IMR-90 (cell line): Measurements from ENCODE around the gene RIPOR3. TPM values are rescaled to one million over a fixed set of nuclear protein-coding genes. Genes with fewer than 3 reads are reported as not detected.

Experiments used
- ATAC-seq: fragments of 200-7000 bp; cut with Tn5 transposase; 2 replicates; pipeline ENCODE4 v1.9.1; 2020; ENCODE audit warnings: low read depth, mild to moderate bottlenecking, moderate library complexity
- BruUV-seq: library from RNA; stranded (reverse); fragments of 400-500 nt; replicated peaks from 2 replicates; lab custom pipeline; 2021; lab: Mats Ljungman, UMichigan
- CTCF ChIA-PET: fragments of 300-600 bp; formaldehyde crosslinking; extraction: SDS; loops from one replicate; lab custom pipeline; 2021; ENCODE audit warnings: antibody characterized with exemption; lab: Yijun Ruan, JAX
- POLR2A ChIA-PET: fragments of 300-600 bp; sonication (Branson Sonifier 250); formaldehyde crosslinking; loops from one replicate; lab custom pipeline; 2022; ENCODE audit warnings: antibody characterized with exemption; ENCODE audit not compliant: unreplicated experiment; lab: Charles Lee
- DNase-seq: peaks from one replicate; pipeline ENCODE4 v3.0.0; 2013
- H2AFZ ChIP-seq: replicated peaks from 2 replicates; pipeline ENCODE3; 2013; ENCODE audit warnings: low read length, mild to moderate bottlenecking; ENCODE audit not compliant: poor library complexity
- H2AK5ac ChIP-seq: 2 replicates; pipeline ENCODE4 v1.6.1; 2013; ENCODE audit warnings: low read depth, low read length, inconsistent platforms
- H2AK9ac ChIP-seq: replicated peaks from 2 replicates; pipeline ENCODE3; 2013; ENCODE audit warnings: mild to moderate bottlenecking, low read depth, low read length, moderate library complexity; ENCODE audit not compliant: poor library complexity
- H2BK120ac ChIP-seq: 2 replicates; pipeline ENCODE4 v1.6.1; 2013; ENCODE audit warnings: low read depth, low read length, inconsistent platforms
- H2BK15ac ChIP-seq: 3 replicates; pipeline ENCODE4 v1.6.1; 2013; ENCODE audit warnings: low read depth, low read length, inconsistent platforms
- H2BK20ac ChIP-seq: 2 replicates; pipeline ENCODE4 v1.6.1; 2013; ENCODE audit warnings: low read depth, mild to moderate bottlenecking, inconsistent platforms, low read length, moderate library complexity
- H2BK5ac ChIP-seq: 2 replicates; pipeline ENCODE4 v1.6.1; 2013; ENCODE audit warnings: mild to moderate bottlenecking, low read depth, low read length, inconsistent platforms; ENCODE audit not compliant: poor library complexity, severe bottlenecking
- H3K14ac ChIP-seq: replicated peaks from 2 replicates; pipeline ENCODE4 v1.6.1; 2013; ENCODE audit warnings: low read depth, low read length, inconsistent platforms
- H3K18ac ChIP-seq: 2 replicates; pipeline ENCODE4 v1.6.1; 2013; ENCODE audit warnings: low read depth, low read length, control low read depth
- H3K23ac ChIP-seq: 2 replicates; pipeline ENCODE4 v1.6.1; 2013; ENCODE audit warnings: low read depth, low read length, inconsistent platforms
- H3K27ac ChIP-seq: 2 replicates; pipeline ENCODE4 v1.5.1; 2013; ENCODE audit warnings: mild to moderate bottlenecking, control low read depth, low read length; ENCODE audit not compliant: insufficient read depth
- H3K27me3 ChIP-seq: 2 replicates; pipeline ENCODE4 v1.6.1; 2013; ENCODE audit warnings: low read length; ENCODE audit not compliant: control insufficient read depth, insufficient read depth
- H3K36me3 ChIP-seq: 2 replicates; pipeline ENCODE4 v1.6.1; 2013; ENCODE audit warnings: low read length, mixed read lengths; ENCODE audit not compliant: control insufficient read depth, insufficient read depth
- H3K4ac ChIP-seq: 2 replicates; pipeline ENCODE4 v1.6.1; 2013; ENCODE audit warnings: low read depth, low read length, inconsistent platforms
- H3K4me1 ChIP-seq: 2 replicates; pipeline ENCODE4 v1.6.1; 2013; ENCODE audit warnings: low read length, mixed read lengths; ENCODE audit not compliant: control insufficient read depth, insufficient read depth
- H3K4me2 ChIP-seq: 2 replicates; pipeline ENCODE4 v1.6.1; 2013; ENCODE audit warnings: low read depth, mild to moderate bottlenecking, control low read depth, low read length, moderate library complexity
- H3K4me3 ChIP-seq: 2 replicates; pipeline ENCODE4 v1.5.1; 2013; ENCODE audit warnings: low read depth, mild to moderate bottlenecking, control low read depth, low read length, moderate library complexity; ENCODE audit not compliant: insufficient read depth
- H3K56ac ChIP-seq: 2 replicates; pipeline ENCODE4 v1.6.1; 2013; ENCODE audit warnings: low read length, inconsistent platforms; ENCODE audit not compliant: insufficient read depth; ENCODE audit errors: extremely low read depth
- H3K79me1 ChIP-seq, 2 experiments: 2 replicates each; pipeline ENCODE4 v1.6.1; 2013; ENCODE audit warnings: low read length in 2 of 2, inconsistent platforms in 1 of 2, low read depth in 1 of 2
- H3K9ac ChIP-seq: 2 replicates; pipeline ENCODE4 v1.6.1; 2013; ENCODE audit warnings: low read depth, low read length, control low read depth
- H3K9me1 ChIP-seq: 2 replicates; pipeline ENCODE4 v1.6.1; 2013; ENCODE audit warnings: low read length, inconsistent platforms; ENCODE audit not compliant: insufficient read depth
- H3K9me3 ChIP-seq: 2 replicates; pipeline ENCODE4 v1.6.1; 2013; ENCODE audit warnings: low read length; ENCODE audit not compliant: control insufficient read depth, insufficient read depth
- H4K20me1 ChIP-seq: 2 replicates; pipeline ENCODE4 v1.6.1; 2013; ENCODE audit warnings: low read length, inconsistent platforms; ENCODE audit not compliant: insufficient read depth
- H4K5ac ChIP-seq: 2 replicates; pipeline ENCODE4 v1.6.1; 2013; ENCODE audit warnings: mild to moderate bottlenecking, low read depth, low read length, control low read depth
- H4K8ac ChIP-seq, 2 experiments: 2 replicates each; pipeline ENCODE4 v1.6.1; 2013; ENCODE audit warnings: low read depth in 2 of 2, low read length in 2 of 2, control low read depth in 1 of 2, inconsistent platforms in 1 of 2
- H4K91ac ChIP-seq: 2 replicates; pipeline ENCODE4 v1.6.1; 2013; ENCODE audit warnings: low read depth, low read length, inconsistent platforms; ENCODE audit not compliant: insufficient read depth
- BHLHE40 ChIP-seq: fragments of 150-350 bp; IDR thresholded peaks from 2 replicates; pipeline ENCODE4 v1.6.1; 2016; ENCODE audit warnings: mild to moderate bottlenecking, low read depth, low read length
- CEBPB ChIP-seq: IDR thresholded peaks from 2 replicates; pipeline ENCODE4 v1.6.1; 2012; ENCODE audit warnings: low read depth, low read length, improper control_type of control experiment
- CHD1 ChIP-seq: IDR thresholded peaks from 2 replicates; pipeline ENCODE4 v1.6.1; 2012; ENCODE audit warnings: low read depth, low read length, improper control_type of control experiment
- FOS ChIP-seq: fragments of 150-350 bp; IDR thresholded peaks from 2 replicates; pipeline ENCODE4 v1.6.1; 2016; ENCODE audit warnings: low read depth, low read length
- MAZ ChIP-seq: IDR thresholded peaks from 2 replicates; pipeline ENCODE4 v1.6.1; 2012; ENCODE audit warnings: low read depth, mild to moderate bottlenecking, low read length, improper control_type of control experiment, moderate library complexity, borderline replicate concordance
- MXI1 ChIP-seq: IDR thresholded peaks from 2 replicates; pipeline ENCODE4 v1.6.1; 2012; ENCODE audit warnings: low read depth, mild to moderate bottlenecking, low read length, moderate library complexity, borderline replicate concordance
- POLR2A ChIP-seq: IDR thresholded peaks from 2 replicates; pipeline ENCODE4 v1.6.1; 2012; ENCODE audit warnings: mild to moderate bottlenecking, low read depth, low read length
- RAD21 ChIP-seq: IDR thresholded peaks from 2 replicates; pipeline ENCODE4 v1.6.1; 2012; ENCODE audit warnings: low read length, improper control_type of control experiment
- WGBS, 2 experiments: methylation state at CpG; one replicate each; pipeline versions ENCODE4 v1.1.5 to v1.1.7; 2013; ENCODE audit warnings: missing lambda C conversion rate in 2 of 2; ENCODE audit not compliant: insufficient read length in 1 of 2; ENCODE audit errors: extremely low coverage in 2 of 2; 5-methylcytosine and 5-hydroxymethylcytosine counted together
- dilution Hi-C: fragments of 300-500 bp; cut with HindIII; formaldehyde crosslinking; loops from one replicate; pipeline ENCODE4 v1.14.3; 2018; ENCODE audit warnings: low sequenced_read_pairs; ENCODE audit not compliant: unreplicated experiment
- in situ Hi-C: fragments of 300-500 bp; cut with MboI; formaldehyde crosslinking; loops from 3 replicates; pipeline ENCODE4 v1.14.3; 2019; ENCODE audit warnings: low sequenced_read_pairs, inconsistent platforms, mixed read lengths
- intact Hi-C: fragments of 100-400 bp; cut with micrococcal nuclease; formaldehyde crosslinking; loops from 2 replicates; pipeline ENCODE4 v1.10.0; 2022
- polyA plus RNA-seq, 3 experiments: library from polyadenylated mRNA; depleted of rRNA; stranded (reverse); fragments of >200 nt; gene quantifications; 2 replicates each; pipeline ENCODE4 v1.2.3, GENCODE V29; 2012; ENCODE audit warnings: low replicate concordance in 1 of 3
- total RNA-seq: library from RNA; depleted of rRNA; stranded (reverse); fragments of >200 nt; gene quantifications from 2 replicates; pipeline ENCODE4 v1.2.3, GENCODE V29; 2012
- TF ChIP-seq, protein P1 (sequence below): fragments of 150-350 bp; IDR thresholded peaks from 2 replicates; pipeline ENCODE4 v1.6.1; 2016; ENCODE audit warnings: low read depth, mild to moderate bottlenecking, low read length, moderate library complexity, borderline replicate concordance
- TF ChIP-seq, protein P2 (sequence below): fragments of 150-350 bp; IDR thresholded peaks from 2 replicates; pipeline ENCODE4 v1.6.1; 2017; ENCODE audit warnings: mild to moderate bottlenecking, antibody characterized with exemption, low read length, low read depth

RIPOR3 gene
- total and polyA plus RNA-seq, 2 of the 4 experiments (the other 2 are of a cell fraction): 0.54 to 1.7 TPM

DNA sequence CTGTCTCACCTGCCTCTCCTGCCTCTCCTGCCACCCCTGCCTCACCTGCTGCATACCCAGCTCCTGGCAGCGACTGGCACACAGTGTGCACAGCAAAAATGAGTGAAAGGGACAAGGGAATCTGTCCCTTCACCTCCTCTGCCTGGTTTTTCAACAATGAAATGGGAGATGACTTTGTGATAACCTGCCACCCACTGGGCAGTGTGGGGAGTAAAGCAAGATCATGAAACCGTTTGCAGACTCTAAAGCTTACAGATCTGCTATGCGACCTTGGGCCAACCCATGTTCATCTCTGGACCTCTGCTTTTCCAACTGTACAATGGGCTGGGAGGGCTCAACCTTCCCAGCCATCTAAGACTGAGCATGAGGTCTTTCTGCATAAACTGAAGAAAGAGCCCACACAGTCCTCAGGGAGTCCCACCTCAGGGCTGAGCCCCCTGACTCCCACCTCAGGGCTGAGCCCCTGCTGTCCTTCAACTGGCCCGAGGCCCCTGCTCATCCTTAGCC, 81.1 kb downstream of the RIPOR3 start:
- no peak overlapping the region for H3K18ac ChIP-seq
- no peak overlapping the region for H3K4me2 ChIP-seq
- H3K27me3 ChIP-seq: no peaks in the 10 kb centered on the region
- dilution Hi-C loops (no loop called here), in situ Hi-C loops (no loop called here), intact Hi-C loops (no loop called here)
- H3K4ac ChIP-seq: no peak overlapping the region
- H2BK120ac ChIP-seq: no peak overlapping the region
- no peak overlapping the region for H2BK15ac ChIP-seq
- no peaks in the 10 kb centered on the region for H3K79me1 ChIP-seq
- H4K5ac ChIP-seq: no peak overlapping the region
- no peak overlapping the region for H3K27ac ChIP-seq
- H2AK5ac ChIP-seq: no peak overlapping the region
- H3K9me1 ChIP-seq: no peaks in the 10 kb centered on the region
- H2BK20ac ChIP-seq: no peak overlapping the region
- no peak overlapping the region for H3K23ac ChIP-seq
- H3K14ac ChIP-seq: no peak overlapping the region; the same call in 1 of the 2 replicates
- TF ChIP-seq MAZ: no peak
- no peak for TF ChIP-seq FOS
- no peak for TF ChIP-seq CHD1
- TF ChIP-seq BHLHE40: no peak
- no peak for TF ChIP-seq CEBPB
- no peak for TF ChIP-seq POLR2A
- TF ChIP-seq, protein P1, sequence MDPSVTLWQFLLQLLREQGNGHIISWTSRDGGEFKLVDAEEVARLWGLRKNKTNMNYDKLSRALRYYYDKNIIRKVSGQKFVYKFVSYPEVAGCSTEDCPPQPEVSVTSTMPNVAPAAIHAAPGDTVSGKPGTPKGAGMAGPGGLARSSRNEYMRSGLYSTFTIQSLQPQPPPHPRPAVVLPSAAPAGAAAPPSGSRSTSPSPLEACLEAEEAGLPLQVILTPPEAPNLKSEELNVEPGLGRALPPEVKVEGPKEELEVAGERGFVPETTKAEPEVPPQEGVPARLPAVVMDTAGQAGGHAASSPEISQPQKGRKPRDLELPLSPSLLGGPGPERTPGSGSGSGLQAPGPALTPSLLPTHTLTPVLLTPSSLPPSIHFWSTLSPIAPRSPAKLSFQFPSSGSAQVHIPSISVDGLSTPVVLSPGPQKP: no peak
- TF ChIP-seq, protein P2, sequence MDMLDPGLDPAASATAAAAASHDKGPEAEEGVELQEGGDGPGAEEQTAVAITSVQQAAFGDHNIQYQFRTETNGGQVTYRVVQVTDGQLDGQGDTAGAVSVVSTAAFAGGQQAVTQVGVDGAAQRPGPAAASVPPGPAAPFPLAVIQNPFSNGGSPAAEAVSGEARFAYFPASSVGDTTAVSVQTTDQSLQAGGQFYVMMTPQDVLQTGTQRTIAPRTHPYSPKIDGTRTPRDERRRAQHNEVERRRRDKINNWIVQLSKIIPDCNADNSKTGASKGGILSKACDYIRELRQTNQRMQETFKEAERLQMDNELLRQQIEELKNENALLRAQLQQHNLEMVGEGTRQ: no peak
- TF ChIP-seq RAD21: no peak
- TF ChIP-seq MXI1: no peak
- ChIA-PET POLR2A (no interaction called here), CTCF (no interaction called here)
- no peak overlapping the region for H3K9ac ChIP-seq
- no peak overlapping the region for H3K4me3 ChIP-seq
- H2AFZ ChIP-seq: no peak overlapping the region
- no peak overlapping the region for H4K8ac ChIP-seq
- H3K36me3 ChIP-seq: peaks cover 4% of the 10 kb centered on the region; the same call in 1 of the 2 replicates
- H2BK5ac ChIP-seq: no peak overlapping the region
- 83% methylated on average over 1 of the region's 4 CpGs; no CpG with 5 or more reads in 1 of the 2 experiments for WGBS, 2 experiments
- ATAC-seq (peak; percentile 33; the same call in 1 of the 2 replicates), DNase-seq (no peak)
- H4K20me1 ChIP-seq: no peaks in the 10 kb centered on the region
- H4K91ac ChIP-seq: no peak overlapping the region
- no peaks in the 10 kb centered on the region for H3K9me3 ChIP-seq
- H2AK9ac ChIP-seq: no peak overlapping the region
- H3K56ac ChIP-seq: no peak overlapping the region
- no TSS peak for BruUV-seq
- 0 out of 2 replicates have a peak, but pooled peaks cover 4% of the 10 kb centered on the region for H3K4me1 ChIP-seq
